Measurements from ENCODE around the gene POLR2H.

DNA sequence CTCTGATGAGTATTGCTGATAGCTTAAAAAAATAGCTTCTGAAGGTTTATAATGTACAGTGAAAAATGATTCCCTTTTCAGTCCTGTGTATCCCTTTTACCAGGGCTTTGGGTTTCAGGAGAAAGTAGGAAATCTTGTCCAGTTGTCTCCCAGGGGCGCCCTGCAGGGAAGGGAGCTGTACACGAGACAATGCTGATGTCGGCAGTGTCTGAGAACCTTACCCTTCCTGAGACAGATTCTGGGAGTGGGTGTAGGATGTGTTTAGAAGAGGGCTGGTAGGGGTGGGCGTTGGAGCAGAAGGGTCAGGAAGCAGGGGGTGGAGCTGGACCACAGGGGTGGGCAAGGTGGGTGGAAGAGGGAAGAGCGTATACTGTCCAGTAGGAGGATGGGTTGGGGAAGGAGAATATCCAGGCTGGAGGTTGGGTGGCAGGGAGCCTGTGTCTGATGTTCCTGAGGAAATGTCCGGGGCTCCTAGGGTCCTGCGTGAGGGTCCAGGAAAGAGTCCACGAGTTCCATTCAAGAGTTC, 10.8 kb downstream of the POLR2H start:
- TF ChIP-seq CTCF (IDR thresholded peaks at IDR 0.05) (no peak), EP300 (IDR thresholded peaks at IDR 0.05; ENCODE audit: borderline replicate concordance in 1 of 2, low read depth in 1 of 2, low read length in 1 of 2) (no peak), FOXJ3 (CRISPR knock-in tag; IDR thresholded peaks at IDR 0.05) (no peak)

All from SK-N-SH (cell line).